Activated CD8-positive, alpha-beta memory T cell treated with anti-CD3 and anti-CD28 coated beads for 36 hours (primary cell): ENCODE data around the gene GATD1. TPM values are rescaled to one million over a fixed set of nuclear protein-coding genes. Genes with fewer than 3 reads are reported as not detected.

Experiments
- CTCF ChIA-PET: fragments of 350-600 bp; sonication (Branson Sonifier 250); formaldehyde crosslinking; loops from one replicate; lab custom pipeline; 2021; ENCODE audit warnings: antibody characterized with exemption; lab: Charles Lee
- POLR2A ChIA-PET: fragments of 350-600 bp; sonication (Branson Sonifier 250); formaldehyde crosslinking; loops from one replicate; lab custom pipeline; 2021; ENCODE audit warnings: antibody characterized with exemption; lab: Charles Lee
- total RNA-seq, 2 experiments: library from RNA; stranded (reverse); gene quantifications; one replicate each; pipeline ENCODE4 v1.2.3, GENCODE V29; 2021

Gene GATD1
- total RNA-seq, 2 experiments from 2014 or later, result 52.6 to 60.4 TPM

DNA sequence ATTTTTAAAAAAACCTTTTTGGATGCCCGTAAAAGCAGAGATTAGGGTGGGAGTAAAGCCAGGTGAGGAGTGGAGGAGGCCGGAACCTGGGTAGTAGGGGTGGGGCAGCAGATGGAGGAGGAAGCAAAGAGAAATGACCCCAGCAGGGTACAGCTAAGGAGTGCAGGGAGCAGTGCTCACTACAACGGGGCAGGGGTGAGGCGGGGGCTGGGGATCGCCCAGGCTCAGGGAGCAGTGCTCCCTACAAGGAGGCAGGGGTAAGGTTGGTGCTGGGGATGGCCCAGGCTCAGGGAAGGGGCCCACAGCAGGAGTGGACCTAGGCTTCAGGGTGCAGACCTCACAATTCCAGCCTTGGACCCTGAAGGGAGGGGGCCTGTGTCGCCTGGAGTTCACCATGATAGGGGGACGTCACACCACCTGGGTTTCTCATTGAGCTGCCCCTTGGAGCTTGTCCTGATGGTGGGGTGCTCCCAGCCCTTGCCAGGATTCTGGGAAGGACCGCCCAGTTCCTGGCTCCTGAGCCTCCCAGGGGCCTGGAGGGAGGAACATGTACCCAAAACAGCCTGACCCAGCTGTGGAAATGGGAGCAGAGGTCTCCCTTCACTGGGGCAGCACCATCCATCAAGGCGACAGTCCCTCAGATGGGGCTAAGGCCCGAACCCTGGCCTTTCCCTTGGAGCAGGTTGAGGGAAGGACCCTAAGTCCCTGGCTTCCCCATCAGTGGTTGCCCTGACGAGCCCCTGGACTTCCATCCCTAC, 38.6 kb upstream of the GATD1 start:
- POLR2A ChIA-PET, result no interaction called here
- CTCF ChIA-PET, result no interaction called here

DNA sequence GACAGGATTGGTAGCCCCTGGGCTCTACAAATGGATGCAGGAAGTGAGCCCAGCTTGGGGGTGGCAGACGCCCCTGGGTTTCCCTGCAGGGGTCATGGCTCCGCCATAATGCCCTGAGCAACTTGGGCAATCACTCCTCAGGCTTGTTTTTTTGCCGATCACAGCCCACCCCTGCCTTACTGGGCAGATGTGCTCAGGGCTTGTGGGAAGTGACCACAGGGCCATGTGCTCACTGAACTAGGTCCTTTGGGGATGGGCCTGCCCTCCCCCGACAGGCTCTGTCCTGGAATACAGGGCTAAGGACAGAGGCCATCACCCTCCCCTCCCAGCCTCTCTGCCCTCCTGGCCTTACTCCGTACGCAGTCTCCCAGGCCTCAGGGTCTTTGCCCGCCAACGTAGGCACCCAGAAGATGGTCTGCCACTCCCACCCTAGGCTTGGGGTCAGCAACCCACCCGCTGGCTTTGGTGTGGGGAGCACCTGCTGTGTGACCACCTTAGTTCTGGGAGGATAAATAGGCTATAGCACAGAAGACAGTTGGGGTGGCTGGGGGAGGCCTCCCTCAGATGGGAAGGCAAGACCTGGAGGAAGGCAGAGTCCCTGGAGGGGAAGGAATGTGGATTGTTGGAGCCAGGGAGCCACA, 36.3 kb upstream of the GATD1 start:
- POLR2A ChIA-PET, result interaction anchor here (0.7 kb wide), 1 partner anchor 7 kb away, joined by 5 read pairs; no protein-coding TSS in a partner anchor
- CTCF ChIA-PET, result interaction anchor here (0.6 kb wide), 1 partner anchor 38 kb away, joined by 3 read pairs; no protein-coding TSS in a partner anchor

DNA sequence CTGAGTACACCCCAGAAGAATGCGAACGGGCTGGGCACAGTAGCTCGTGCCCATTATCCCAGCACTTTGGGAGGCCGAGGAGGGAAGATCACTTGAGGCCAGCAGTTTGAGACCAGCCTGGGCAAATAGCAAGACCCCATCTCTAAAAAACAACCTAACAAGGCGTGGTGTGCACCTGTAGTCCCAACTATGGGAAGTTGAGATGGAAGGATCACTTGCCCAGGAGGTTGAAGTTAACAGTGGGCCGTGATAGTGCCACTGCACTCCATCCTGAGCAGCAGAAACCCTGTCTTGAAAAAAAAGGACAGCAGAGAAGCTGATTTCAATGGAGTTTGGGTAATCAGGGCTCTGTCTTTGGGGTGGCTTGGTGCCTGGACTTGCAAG, 35.8 kb upstream of the GATD1 start:
- ChIA-PET CTCF (no interaction called here), POLR2A (no interaction called here)

DNA sequence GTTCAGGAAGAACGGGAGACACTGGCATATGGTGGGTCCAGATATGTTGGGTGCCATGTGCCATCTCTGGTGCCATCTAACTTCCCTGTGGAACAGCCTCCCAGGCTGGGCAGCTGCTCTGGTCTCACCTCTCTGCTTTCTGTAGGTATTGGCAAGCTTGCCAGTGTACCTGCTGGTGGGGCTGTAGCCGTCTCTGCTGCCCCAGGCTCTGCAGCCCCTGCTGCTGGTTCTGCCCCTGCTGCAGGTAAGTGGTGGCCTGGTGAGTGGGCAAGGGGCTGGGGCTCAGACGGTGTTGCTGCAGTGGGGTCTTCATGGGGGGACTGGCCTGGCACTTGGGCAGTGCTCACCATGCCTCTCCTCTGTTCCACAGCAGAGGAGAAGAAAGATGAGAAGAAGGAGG, 35.1 kb upstream of the GATD1 start:
- CTCF ChIA-PET, result no interaction called here
- POLR2A ChIA-PET, result no interaction called here

DNA sequence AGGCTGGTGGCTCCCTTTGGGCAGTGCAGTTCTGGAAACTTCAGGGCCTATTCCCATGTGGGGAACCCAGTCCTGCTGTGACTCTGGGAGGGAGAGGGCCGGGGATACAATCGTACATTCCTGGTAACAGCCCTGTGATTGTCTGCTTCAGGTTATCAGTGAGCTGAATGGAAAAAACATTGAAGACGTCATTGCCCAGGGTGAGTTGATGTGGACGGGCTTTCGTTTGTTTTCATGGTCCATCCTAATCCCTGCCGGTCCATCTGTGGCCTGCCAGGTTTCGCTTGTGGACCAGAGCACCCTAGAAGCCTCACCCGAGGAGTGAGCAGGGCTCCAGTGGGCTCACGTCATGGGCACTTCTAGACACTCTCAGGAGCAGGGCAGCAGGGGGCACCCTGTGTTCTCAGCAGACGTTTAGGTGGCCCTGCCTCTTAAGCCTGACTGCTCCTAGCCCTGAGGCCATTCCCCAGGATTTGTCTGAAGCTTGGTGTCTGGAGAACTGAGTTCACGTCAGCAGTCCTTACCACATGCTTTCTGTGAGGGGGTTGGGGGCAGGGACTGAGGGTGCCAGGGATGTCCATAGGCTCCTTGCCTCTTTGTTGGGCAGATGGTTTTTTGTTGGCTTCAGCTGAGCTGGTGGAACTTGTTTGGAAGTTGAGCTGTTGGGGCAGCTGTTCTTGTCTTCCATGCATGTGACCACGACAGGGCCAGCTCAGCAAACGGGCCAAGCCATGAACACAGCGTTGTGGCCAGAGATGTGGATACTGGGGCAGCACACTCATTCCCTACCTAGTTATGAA, 34.4 kb upstream of the GATD1 start:
- ChIA-PET POLR2A (interaction anchor here (1.0 to 1.3 kb wide), 2 partner anchors 8 to 9 kb away, joined by 5 to 11 read pairs; partner anchors contain the start of gene PNPLA2), CTCF (interaction anchor here (1.5 kb wide), 1 partner anchor 8 kb away, joined by 6 read pairs; the partner anchor contains the start of gene PNPLA2)

DNA sequence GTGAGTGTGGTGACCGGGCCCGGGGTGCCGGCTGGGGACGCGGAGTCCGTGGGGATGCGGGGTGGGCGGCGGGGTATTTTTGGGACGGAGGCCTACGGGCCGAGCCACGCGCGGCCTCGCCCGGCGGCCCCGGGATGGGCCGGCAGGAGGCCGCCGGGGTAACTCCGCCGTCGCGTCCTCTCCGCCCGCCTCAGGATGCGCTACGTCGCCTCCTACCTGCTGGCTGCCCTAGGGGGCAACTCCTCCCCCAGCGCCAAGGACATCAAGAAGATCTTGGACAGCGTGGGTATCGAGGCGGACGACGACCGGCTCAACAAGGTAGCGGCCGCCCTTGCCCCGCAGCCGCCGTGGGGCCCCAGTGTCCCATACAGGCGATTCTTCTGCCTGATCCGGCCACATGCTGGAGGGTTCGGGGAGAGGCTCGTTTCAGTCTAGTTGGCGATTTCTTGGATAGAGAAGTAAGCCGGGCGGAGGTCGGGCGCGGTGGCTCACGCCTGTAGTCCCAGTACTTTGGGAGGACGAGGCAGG, 32.8 kb upstream of the GATD1 start:
- POLR2A ChIA-PET, result interaction anchor here (0.6 to 2.0 kb wide), 7 partner anchors 9 to 274 kb away, joined by 3 to 16 read pairs (median 5); partner anchors contain the start of genes GATD1 and PNPLA2
- CTCF ChIA-PET, result interaction anchor here (0.6 to 1.5 kb wide), 3 partner anchors 9 to 25 kb away, joined by 3 to 6 read pairs (median 3); partner anchors contain the start of gene PNPLA2

DNA sequence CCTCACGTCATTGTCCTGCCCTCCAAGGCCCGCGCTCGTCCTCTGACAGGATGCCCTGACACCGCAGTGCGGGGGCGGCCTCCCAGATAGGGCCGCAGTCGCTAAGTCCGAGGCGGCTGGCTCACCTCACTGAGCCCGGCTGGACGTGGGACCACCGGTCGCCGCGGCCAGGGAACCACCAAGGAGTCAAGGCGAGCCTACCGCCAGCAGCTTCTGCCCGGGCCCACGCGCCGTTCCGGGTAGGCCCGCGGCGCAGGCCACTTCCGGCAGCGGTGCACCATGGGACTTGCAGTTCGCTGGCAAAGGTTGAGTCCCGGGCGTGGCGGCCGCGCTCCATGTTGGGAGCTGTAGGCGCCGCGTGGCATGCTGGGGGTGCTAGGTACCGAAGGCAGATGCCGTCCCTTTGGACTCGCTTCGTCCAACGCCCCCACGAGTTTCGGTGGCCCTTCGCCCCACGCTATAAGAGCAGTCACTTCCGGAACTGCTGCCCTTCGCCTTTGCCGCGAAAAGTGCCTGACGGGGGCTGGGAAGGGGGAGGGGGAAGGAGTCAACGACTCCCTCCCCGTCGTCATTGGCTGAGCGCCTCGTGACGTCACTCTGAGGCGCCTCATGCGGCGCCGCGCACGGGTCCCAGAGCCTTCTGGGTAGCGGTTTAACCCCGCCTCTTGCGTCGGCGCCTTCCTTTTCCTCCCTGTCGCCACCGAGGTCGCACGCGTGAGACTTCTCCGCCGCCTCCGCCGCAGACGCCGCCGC, 32.2 kb upstream of the GATD1 start, which contains the start of gene RPLP2:
RPLP2 (plus strand) TSS at position 681 of the 753 bp plus-strand sequence. CDS start 268 bp downstream, outside the sequence.
- CTCF ChIA-PET, result interaction anchor here (0.6 to 1.6 kb wide), 4 partner anchors 10 to 26 kb away, joined by 3 to 4 read pairs (median 4); partner anchors contain the start of gene PNPLA2
- POLR2A ChIA-PET, result interaction anchor here (0.6 to 2.0 kb wide), 6 partner anchors 10 to 52 kb away, joined by 3 to 16 read pairs (median 5); partner anchors contain the start of genes GATD1 and PNPLA2

DNA sequence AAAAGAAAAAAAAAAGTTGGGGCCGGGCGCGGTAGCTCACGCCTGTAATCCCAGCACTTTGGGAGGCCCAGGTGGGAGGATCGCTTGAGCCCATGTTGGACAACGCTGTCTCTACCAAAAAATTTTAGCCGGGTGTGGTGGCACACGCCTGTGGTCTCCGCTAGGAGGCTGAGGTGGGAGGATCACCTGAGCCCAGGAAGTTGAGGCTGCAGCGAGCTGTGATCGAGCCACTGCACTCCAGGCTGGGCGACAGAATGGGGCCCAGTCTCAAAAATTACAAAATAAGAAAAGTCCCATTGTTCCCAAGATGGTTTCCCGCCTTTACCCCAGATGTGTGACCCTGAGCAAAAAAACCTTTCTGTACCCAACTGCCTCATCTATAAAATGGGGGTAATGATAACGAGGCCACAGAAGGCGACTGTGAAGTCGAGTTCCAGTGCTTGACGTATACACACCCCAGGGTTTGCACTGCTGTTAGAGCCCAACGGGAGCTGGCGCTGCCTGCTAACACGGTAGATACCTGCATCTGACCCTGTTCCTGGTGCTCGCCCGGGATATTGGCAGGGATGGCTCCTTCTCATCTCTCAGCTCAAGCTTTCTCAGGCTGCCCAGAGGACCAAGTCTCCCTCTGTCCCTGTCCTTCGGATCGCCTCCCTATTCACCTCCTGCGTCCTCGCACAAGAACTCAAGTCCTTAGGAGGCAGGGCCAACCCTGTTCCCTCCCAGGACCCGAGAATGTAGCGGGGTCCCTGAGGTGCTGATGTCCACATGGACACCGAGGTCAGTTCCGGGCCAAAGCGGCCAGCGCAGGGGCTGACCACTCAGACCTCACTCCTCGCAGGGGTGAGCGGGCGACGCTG, 31.4 kb upstream of the GATD1 start:
- CTCF ChIA-PET, result interaction anchor here (0.8 to 2.3 kb wide), 5 partner anchors 10 to 112 kb away, joined by 3 to 5 read pairs (median 4); partner anchors contain the start of gene PNPLA2
- POLR2A ChIA-PET, result interaction anchor here (0.8 to 2.0 kb wide), 5 partner anchors 11 to 31 kb away, joined by 3 to 16 read pairs (median 4); partner anchors contain the start of genes GATD1 and PNPLA2

DNA sequence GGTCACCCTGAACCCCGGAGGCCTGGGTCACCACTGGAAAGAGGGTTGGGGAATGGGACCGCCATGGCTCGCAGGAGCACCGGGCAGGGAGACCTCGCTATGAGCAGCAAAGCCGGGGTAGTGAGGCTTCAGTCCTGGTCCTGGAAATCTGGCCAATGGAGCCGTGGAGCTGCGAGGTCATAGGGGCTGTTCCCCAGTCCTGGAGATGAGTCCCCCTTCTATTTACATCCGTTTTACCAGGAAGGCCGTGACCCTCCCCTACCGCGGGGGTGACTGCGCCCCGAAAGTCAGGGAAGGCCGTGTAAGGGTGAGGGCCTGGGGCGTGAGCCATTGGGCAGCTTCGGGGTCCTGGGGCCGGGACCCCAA, 27.3 kb upstream of the GATD1 start:
- ChIA-PET CTCF (no interaction called here), POLR2A (interaction anchor here (0.7 kb wide), 1 partner anchor 356 kb away, joined by 4 read pairs; no protein-coding TSS in a partner anchor)

DNA sequence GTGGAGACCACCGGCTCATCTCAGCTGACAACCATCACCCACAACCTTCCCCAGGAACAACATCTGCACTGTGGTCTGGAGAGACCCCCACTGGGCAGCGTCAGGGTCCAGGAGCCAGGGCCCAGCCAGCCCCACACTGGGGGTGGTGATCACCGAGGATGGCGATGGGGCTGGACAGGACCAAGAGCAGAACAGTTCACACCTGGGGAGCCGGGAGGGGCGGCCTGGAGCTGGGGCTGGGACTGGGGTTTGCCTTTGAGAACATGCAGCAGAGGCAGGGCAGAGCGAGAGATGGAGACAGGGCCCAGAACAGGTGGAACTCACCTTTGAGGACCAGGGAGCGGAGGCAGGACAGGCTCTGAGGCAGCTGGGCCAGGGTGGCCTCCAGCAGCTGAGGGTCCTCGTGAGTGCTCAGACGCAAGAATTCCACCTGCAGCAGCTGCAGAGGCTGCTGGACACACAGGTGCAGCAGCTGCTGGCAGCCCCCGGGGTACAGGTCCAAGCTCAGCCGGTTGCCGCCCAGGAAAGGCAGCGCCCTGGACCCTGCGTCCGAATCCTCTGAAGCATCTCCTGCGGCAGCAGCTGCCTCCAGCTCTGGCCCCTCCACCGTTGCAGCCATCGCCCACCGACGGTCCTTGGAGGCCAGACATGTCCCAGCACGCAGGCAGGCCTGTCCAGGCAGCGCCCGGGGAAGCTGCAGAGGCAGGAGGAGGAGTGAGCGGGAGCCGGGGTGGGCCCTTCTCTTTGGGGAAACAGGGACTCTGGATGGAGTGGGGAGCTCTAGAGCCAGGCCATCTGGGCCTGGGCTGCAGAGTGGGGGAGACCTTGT, 26.7 kb upstream of the GATD1 start:
- CTCF ChIA-PET, result interaction anchor here (1.1 kb wide), 1 partner anchor 38 kb away, joined by 3 read pairs; no protein-coding TSS in a partner anchor
- POLR2A ChIA-PET, result interaction anchor here (0.7 kb wide), 1 partner anchor 355 kb away, joined by 4 read pairs; no protein-coding TSS in a partner anchor

DNA sequence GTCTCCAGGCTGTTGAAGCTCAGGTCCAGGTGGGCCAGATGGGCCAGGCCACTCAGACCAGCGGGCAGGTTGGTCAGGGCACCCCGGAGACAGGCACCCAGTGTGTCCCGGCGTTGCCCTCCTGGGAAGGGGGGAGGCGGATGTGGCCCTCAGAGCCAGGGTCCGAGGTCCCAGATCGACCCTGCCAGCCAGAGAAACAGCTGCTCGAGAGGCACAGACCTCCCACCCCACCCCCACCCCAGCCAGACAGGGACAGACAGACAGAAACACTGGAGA, 26.1 kb upstream of the GATD1 start:
- CTCF ChIA-PET, result interaction anchor here (1.1 kb wide), 1 partner anchor 37 kb away, joined by 3 read pairs; no protein-coding TSS in a partner anchor
- POLR2A ChIA-PET, result interaction anchor here (0.6 kb wide), 1 partner anchor 8 kb away, joined by 5 read pairs; no protein-coding TSS in a partner anchor

DNA sequence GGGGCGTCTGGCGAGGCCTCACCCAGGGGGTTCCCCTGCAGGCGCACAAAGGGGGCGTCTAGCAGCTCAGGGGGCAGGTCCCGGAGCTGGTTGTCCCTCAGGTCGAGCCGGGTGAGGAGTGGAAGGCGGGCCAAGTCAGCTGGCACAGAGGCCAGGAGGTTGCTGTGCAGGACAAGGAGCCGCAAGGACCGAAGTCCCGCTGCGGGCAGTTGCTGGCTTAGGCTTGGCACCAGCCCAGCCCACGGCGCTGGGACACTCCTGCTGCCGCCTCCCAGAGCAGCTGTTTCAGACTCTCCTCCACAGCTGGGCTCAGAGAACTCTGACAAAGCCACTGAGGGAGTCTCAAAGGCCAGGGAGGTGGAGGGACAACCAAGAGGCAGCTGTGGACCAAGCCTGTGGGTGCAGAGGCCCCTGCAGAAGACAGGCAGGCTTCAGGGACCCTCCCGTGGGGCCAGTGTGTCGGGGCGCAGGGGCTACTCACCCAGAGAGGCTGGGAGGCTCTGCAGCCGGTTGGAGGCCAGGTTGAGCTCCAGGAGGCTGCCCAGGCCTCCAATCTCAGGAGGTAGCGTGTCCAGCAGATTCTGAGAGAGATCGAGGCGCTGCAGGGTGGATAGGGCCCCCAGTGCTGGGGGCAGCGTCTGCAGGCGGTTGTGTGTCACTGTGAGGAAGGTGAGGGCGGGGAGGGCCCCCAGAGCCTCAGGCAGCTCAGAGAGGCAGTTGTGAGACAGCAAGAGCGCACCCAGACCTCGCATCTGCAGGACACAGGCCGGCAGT, 25.6 kb upstream of the GATD1 start:
- ChIA-PET POLR2A (interaction anchor here (0.6 kb wide), 1 partner anchor 8 kb away, joined by 5 read pairs; no protein-coding TSS in a partner anchor), CTCF (no interaction called here)

DNA sequence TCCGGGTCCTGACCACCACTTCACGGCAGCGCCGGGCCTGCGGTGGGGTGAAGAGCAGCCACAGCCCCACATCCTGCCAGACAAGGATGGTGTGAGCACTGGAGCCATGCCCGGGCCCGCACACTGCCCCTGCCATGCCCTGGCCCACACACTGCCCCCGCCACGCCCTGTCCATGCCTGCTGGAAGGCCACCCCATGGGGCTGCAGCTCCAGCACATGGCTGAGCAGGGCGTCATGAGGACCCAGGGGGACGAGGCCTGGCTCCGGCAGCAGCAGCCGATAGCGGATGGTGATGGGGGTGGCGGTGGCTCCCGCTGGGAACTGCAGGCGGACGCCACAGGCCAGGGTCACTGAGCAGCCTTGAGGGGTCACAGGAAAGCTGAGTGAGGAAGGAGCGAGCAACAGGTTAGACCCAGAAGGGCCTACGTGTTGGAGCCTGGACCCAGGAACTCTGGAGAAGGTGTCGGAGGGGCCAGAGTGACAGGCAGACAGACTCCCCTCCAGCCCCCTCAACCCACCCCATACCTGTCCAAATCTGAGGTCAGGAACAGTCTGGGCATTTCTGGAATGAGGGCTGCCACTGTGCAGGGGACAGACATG, 24.8 kb upstream of the GATD1 start:
- ChIA-PET CTCF (no interaction called here), POLR2A (no interaction called here)

DNA sequence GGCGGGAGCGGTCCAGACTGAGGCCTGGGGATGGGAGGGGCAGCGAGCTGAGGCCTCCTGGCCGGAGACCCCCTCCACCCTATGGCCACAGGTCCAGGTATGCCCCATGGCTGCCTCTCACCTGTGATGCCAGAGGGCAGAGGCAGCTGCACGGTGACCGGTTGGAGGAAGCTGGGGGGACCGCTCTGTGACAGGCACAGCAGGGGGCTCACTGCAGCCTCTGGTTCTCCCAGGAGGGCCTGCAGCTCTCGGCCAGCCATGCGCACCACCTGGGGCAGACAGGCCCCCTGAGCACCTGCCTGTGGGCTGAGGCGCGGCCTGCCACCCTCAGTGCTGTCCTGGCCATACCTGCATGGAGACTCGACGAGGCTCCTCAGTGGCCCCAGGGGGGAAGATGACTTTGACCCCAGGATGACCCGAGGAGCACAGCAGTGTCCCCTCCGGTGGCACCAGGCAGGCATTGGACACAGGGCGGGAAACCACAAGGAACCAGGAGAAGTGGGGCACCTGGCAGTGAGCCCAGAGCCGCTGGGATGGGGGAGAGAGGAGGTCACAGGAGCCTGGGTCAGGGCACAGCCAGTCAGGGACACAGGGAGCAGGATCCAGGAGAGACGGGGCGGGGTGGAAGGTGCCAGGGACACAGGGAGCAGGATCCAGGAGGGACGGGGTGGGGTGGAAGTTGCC, 24.0 kb upstream of the GATD1 start:
- ChIA-PET POLR2A (no interaction called here), CTCF (no interaction called here)

DNA sequence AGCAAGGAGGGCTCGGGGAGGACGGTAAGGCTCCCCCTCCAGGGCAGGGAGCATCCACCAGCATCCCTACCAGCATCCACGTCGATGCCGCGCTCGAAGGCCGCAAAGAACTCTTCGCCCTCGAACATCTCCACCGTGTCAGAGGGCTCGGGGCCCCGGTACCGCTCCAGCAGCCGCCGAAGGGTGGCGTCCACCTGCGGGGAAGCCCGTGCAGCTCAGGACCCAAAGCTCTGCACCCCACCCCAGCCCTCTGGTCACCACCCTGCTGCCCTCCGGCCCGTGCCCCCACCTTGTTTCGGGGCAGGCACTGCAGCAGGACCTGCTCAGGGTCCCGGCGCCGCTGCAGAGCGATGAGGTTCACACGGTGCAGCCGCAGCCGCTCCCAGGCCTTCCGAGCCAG, 23.2 kb upstream of the GATD1 start:
- CTCF ChIA-PET, result no interaction called here
- POLR2A ChIA-PET, result no interaction called here
